Pancreas (tissue), 10 donors: ENCODE data around the gene TTLL7. TPM values are rescaled to one million over a fixed set of nuclear protein-coding genes. Genes with fewer than 3 reads are reported as not detected.

Experiments
- ATAC-seq, 4 donors: fragments of 200-7000 bp; cut with Tn5 transposase; one replicate each; pipeline versions ENCODE4 v1.8.0 to v1.9.1; 2020; ENCODE audit warnings: mild to moderate bottlenecking in 4 of 4, moderate library complexity in 4 of 4
- DNase-seq, 6 donors: peaks; one replicate each; pipeline ENCODE4 v3.0.0-alpha.2; 2020
- FAIRE-seq: peaks from 2 replicates; lab custom pipeline; 2012; peaks lifted over from hg19 to GRCh38; lab: Jason Lieb, UNC
- H3K27ac ChIP-seq, 4 donors: fragments of 200-600 bp; sonication (generic); 1 replicate in 3 of 4; 2 replicates in 1 of 4; pipeline versions ENCODE4 v1.5.0 to v1.8.0; 2020
- H3K27me3 ChIP-seq, 4 donors: fragments of 200-600 bp; one replicate each; pipeline ENCODE4 v1.8.0; 2021
- H3K36me3 ChIP-seq, 3 donors: fragments of 200-600 bp; sonication (generic) in 1 of 3; one replicate each; pipeline versions ENCODE4 v1.5.0 to v1.8.0; 2020 to 2021
- H3K4me1 ChIP-seq, 3 donors: fragments of 200-600 bp; one replicate each; pipeline ENCODE4 v1.8.0; 2021
- H3K4me3 ChIP-seq, 4 donors: fragments of 200-600 bp; sonication (generic) in 2 of 4; one replicate each; pipeline versions ENCODE4 v1.5.0 to v1.8.0; 2020 to 2021
- H3K9me3 ChIP-seq, 4 donors: fragments of 200-600 bp; one replicate each; pipeline ENCODE4 v1.8.0; 2021
- WGBS, 2 donors: extraction: QIAGEN DNeasy Blood & Tissue Kit; methylation state at CpG; one replicate each; pipeline ENCODE4 v1.1.7; 2013; 5-methylcytosine and 5-hydroxymethylcytosine counted together
- intact Hi-C, 3 donors: fragments of 100-400 bp; cut with DNase I; formaldehyde crosslinking; loops; one replicate each; pipeline versions ENCODE4 v1.11.1 to v1.14.2; 2022
- polyA plus RNA-seq, 2 donors: library from polyadenylated mRNA; stranded (reverse); fragments of 200-250 nt; gene quantifications; one replicate each; pipeline ENCODE4 v1.2.3, GENCODE V29; 2013
- total RNA-seq, 6 donors: library from RNA; stranded (reverse); fragmentation: NEBNext Ultra II Directional in 4 of 6; extraction: Animal tissue kit (Norgen Biotek cat#: 25700) in 4 of 6; gene quantifications; one replicate each; pipeline versions ENCODE4 v1.2.1 to v1.2.4, GENCODE V29; 2021 to 2023
- TF ChIP-seq, protein P1 (sequence below), 4 donors: fragments of 200-600 bp; sonication (generic) in 3 of 4; IDR thresholded peaks; one replicate each; pipeline versions ENCODE4 v1.5.0 to v1.8.0; 2021; ENCODE audit warnings: antibody characterized with exemption in 4 of 4
- donor health status: healthy with polysubstance abuse.
- donor health status: DM: no; HTN: no; CAD: no; lungs with moderate emphysema.
- donor health status: DM: no; HTN: no; CAD: no.
- donor health status: control.
- donor health status: control.
- donor health status: Bipolar disorder and iron deficiency.
- donor health status: DM: yes; HTN: yes; CAD: no.
- donor health status: DM: no; HTN: no; CAD: no.
- donor health status: DM: no; HTN: no; CAD: no.
- donor health status: DM: yes; HTN: yes; CAD: no.

TTLL7 gene
- total and polyA plus RNA-seq, 8 donors: 10.5 to 22.4 (median 13.0) TPM

- intact Hi-C loops: no loop called here
- ATAC-seq: no peak
- no peaks in the 10 kb centered on the region for H3K36me3 ChIP-seq
- no peaks in the 10 kb centered on the region for H3K4me1 ChIP-seq
- no peak overlapping the region for H3K4me3 ChIP-seq
- DNase-seq: no peak
- H3K27ac ChIP-seq: no peak overlapping the region
- TF ChIP-seq, protein P1, sequence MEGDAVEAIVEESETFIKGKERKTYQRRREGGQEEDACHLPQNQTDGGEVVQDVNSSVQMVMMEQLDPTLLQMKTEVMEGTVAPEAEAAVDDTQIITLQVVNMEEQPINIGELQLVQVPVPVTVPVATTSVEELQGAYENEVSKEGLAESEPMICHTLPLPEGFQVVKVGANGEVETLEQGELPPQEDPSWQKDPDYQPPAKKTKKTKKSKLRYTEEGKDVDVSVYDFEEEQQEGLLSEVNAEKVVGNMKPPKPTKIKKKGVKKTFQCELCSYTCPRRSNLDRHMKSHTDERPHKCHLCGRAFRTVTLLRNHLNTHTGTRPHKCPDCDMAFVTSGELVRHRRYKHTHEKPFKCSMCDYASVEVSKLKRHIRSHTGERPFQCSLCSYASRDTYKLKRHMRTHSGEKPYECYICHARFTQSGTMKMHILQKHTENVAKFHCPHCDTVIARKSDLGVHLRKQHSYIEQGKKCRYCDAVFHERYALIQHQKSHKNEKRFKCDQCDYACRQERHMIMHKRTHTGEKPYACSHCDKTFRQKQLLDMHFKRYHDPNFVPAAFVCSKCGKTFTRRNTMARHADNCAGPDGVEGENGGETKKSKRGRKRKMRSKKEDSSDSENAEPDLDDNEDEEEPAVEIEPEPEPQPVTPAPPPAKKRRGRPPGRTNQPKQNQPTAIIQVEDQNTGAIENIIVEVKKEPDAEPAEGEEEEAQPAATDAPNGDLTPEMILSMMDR (IDR thresholded peaks at IDR 0.05): no peak
- 87 to 88% methylated on average over 2 of the region's 2 CpGs for WGBS, 2 donors
- FAIRE-seq: no peak
- no peaks in the 10 kb centered on the region for H3K9me3 ChIP-seq
- H3K27me3 ChIP-seq: no peaks in the 10 kb centered on the region
These were observed 162.4 kb downstream of the TTLL7 start for GRCh38 chr1:83836543-83836942.

GRCh38 chr1:83834621-83835264 lies 164.2 kb downstream of the TTLL7 start:
- Histone ChIP-seq H3K36me3 (no peaks in the 10 kb centered on the region), H3K27ac (no peak overlapping the region), H3K4me3 (no peak overlapping the region), H3K27me3 (no peaks in the 10 kb centered on the region), H3K9me3 (no peaks in the 10 kb centered on the region), H3K4me1 (no peaks in the 10 kb centered on the region)
- ATAC-seq (no peak), FAIRE-seq (no peak), DNase-seq (no peak)
- intact Hi-C loops: no loop called here
- TF ChIP-seq, protein P1 (IDR thresholded peaks at IDR 0.05): no peak
- 96 to 99% methylated on average over 4 of the region's 4 CpGs for WGBS, 2 donors

GRCh38 chr1:83832194-83832593 lies 166.7 kb downstream of the TTLL7 start:
- Histone ChIP-seq H3K9me3 (no peaks in the 10 kb centered on the region), H3K4me3 (no peak overlapping the region), H3K4me1 (no peaks in the 10 kb centered on the region), H3K36me3 (no peaks in the 10 kb centered on the region), H3K27me3 (no peaks in the 10 kb centered on the region), H3K27ac (no peak overlapping the region)
- no peak for ATAC-seq
- intact Hi-C loops: no loop called here
- DNase-seq: no peak
- 93 to 96% methylated on average over 1 of the region's 1 CpG for WGBS, 2 donors
- TF ChIP-seq, protein P1 (IDR thresholded peaks at IDR 0.05): no peak
- no peak for FAIRE-seq

GRCh38 chr1:83829106-83829505 lies 169.8 kb downstream of the TTLL7 start:
- no peaks in the 10 kb centered on the region for H3K4me1 ChIP-seq

DNA sequence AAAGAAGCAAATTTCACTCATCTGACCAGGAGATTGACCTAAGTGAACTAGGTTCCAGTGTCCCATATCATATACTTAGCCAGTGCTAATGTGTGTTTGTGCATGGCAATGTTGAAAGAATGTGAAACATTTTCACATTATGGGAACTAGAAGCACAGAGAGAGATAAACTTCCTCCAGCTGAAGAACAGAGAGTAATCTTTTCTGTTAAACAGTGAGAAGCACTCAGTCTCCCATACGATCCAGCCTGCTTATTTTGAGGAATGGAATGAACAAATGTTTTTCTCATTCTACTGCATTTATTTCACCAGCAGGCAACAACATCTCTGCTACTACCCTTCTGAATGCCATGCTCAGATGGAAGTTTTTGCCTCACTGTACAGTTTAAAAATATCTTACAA lies 170.5 kb downstream of the TTLL7 start:
- no peaks in the 10 kb centered on the region for H3K9me3 ChIP-seq
- no peak for ATAC-seq
- FAIRE-seq: no peak

More at GRCh38 chr1:83829106-83829505, 169.8 kb downstream of the TTLL7 start:
- TF ChIP-seq, protein P1 (IDR thresholded peaks at IDR 0.05): no peak
- H3K27me3 ChIP-seq: no peaks in the 10 kb centered on the region
- DNase-seq (no peak), FAIRE-seq (no peak), ATAC-seq (no peak)
- intact Hi-C loops: no loop called here
- no peak overlapping the region for H3K4me3 ChIP-seq
- no peaks in the 10 kb centered on the region for H3K9me3 ChIP-seq
- no peak overlapping the region for H3K27ac ChIP-seq
- WGBS, 2 donors: 79 to 95% methylated on average over 7 of the region's 7 CpGs
- no peaks in the 10 kb centered on the region for H3K36me3 ChIP-seq

More for the DNA sequence above, 170.5 kb downstream of the TTLL7 start:
- H3K4me3 ChIP-seq: no peak overlapping the region
- H3K4me1 ChIP-seq: no peaks in the 10 kb centered on the region
- 74 to 91% methylated on average over 1 of the region's 1 CpG for WGBS, 2 donors
- TF ChIP-seq, protein P1 (IDR thresholded peaks at IDR 0.05): no peak
- no peaks in the 10 kb centered on the region for H3K36me3 ChIP-seq
- no peak for DNase-seq
- intact Hi-C loops: no loop called here
- no peak overlapping the region for H3K27ac ChIP-seq
- H3K27me3 ChIP-seq: no peaks in the 10 kb centered on the region
